Measurements from ENCODE around the gene MARCHF5.

- TF ChIP-seq CTCF (IDR thresholded peaks at IDR 0.05; ENCODE audit: low read depth, low read length) (no peak), EZH2phosphoT487 (IDR thresholded peaks at IDR 0.05; ENCODE audit: low read depth) (no peak)
Measured at GRCh38 chr10:92342796-92343195, 51.8 kb downstream of the MARCHF5 start.

Data from OCI-LY3 (cell line).